Stimulated activated CD8-positive, alpha-beta memory T cell treated with anti-CD3 and anti-CD28 coated beads, Interleukin-15, amount 100 ng/mL, for 24 hours (primary cell): ENCODE measurements around the gene HELT.
"Not testable (repeated sequence)": the region's sequence is repeated elsewhere in the genome, so short reads cannot be mapped to it uniquely, and the experiment has no call there.

Source experiments
- DNase-seq: peaks from one replicate; pipeline ENCODE4 v3.0.0-alpha.2; 2020; ENCODE audit warnings: low read depth

Gene HELT

GRCh38 chr4:185036019-185036418 is 17.7 kb downstream of the HELT start:
- DNase-seq = no peak

- DNase-seq = no peak
These were observed 18.6 kb downstream of the HELT start for GRCh38 chr4:185036842-185037241.

GRCh38 chr4:185039508-185040273 is 21.4 kb downstream of the HELT start:
- no peak for DNase-seq

DNA sequence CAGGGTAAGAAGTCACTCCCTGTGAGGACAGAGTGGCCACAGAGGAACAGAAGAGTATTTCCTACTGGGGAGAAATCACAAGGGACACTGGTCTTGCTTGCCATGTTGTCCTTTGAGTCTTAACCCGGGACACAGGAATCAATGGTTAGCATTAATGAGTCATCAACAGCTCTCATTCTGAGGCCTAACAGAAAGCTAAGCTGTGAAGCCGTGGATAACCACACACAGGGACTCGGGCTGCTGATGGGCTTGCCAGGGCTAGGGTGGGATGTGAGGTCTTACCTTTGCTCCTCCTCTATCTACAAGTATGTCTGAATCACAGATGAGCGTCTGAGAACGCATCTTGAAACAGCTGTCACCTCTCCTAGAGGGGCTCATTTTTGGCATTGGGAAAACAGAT is 22.2 kb downstream of the HELT start:
- DNase-seq = no peak

GRCh38 chr4:185050286-185050685 is 32.0 kb downstream of the HELT start:
- not testable (repeated sequence) for DNase-seq

- DNase-seq = not testable (repeated sequence)
These were observed 33.0 kb downstream of the HELT start for GRCh38 chr4:185051283-185051682.

DNA sequence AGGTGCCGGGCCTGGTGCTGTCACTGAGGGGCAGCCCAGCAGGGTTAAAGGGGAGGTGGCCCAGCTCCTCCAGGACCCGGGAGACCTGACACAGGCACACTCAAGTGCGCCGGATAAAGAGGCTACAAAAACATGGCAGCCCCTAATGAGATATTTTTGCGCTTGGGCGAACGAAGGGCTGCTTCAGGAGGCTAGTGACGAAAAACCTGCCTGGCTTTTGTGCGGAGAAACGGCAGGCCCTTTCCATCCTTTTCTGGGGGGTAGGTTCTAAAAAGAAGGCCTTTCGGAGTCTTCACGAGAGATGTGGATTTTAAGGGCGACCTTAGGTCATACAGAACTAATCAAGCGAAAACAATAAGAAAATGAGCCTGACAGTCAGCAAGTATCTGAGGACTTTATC is 35.5 kb downstream of the HELT start:
- DNase-seq = no peak

DNA sequence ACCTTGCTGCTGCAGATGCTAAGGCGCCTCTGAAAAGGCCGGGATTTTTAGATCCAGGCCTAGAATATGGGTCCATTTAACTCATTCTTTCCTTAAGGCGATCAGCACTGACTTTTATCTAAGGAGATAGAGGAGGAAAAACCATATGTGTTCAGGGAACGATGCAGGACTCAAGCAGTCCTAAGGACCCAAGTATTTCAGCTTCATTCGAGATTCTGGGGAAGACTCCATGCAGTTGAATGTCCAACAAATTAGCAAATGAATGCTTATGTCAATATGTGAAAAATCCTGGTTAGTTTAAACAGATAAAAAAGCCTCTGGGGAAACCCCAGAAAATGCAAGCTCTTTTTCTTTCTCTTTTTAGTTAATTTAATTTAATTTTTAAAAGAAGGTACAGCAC is 36.0 kb downstream of the HELT start:
- no peak for DNase-seq

DNA sequence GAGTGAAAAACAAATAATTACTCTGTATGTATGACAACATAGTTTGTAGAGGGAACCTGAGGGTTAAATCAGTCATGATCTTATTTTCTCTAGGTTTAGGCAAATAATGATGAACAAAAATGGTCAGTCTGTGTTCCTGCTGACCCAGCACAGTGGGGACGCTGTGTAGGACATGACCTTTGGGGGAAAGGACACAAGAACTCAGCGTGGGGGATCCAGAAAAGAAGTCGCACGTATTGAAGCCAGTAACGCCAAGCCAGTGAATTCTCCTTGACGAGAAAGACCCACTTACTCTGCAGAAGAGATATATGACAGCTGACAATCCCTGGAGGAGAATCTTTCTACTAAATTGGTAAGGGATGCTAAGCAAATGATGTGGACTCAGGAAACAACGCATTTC is 36.6 kb downstream of the HELT start:
- DNase-seq = no peak

- DNase-seq = no peak
These were observed 43.3 kb downstream of the HELT start for GRCh38 chr4:185061610-185062009.

GRCh38 chr4:185062606-185063005 is 44.3 kb downstream of the HELT start:
- no peak for DNase-seq

DNA sequence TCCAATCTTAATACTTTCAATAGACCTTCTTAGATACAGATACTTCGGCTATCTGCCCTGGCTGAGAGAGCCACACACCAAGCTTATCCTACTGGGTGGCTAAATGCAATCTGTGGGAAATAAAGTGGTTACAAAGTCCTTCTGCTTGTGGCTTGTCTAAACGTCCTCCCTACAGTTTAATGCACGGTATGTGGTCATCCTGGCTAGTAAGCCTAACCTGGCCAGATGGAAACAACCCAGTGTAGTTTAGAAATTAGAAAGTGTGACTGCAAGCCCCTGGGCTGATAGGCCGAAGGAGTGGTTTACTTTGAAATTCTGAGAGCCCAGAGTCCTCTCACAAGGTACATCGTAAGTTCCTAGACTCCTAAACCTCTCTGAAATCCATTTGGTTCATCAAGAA is 47.9 kb downstream of the HELT start:
- DNase-seq = no peak

DNA sequence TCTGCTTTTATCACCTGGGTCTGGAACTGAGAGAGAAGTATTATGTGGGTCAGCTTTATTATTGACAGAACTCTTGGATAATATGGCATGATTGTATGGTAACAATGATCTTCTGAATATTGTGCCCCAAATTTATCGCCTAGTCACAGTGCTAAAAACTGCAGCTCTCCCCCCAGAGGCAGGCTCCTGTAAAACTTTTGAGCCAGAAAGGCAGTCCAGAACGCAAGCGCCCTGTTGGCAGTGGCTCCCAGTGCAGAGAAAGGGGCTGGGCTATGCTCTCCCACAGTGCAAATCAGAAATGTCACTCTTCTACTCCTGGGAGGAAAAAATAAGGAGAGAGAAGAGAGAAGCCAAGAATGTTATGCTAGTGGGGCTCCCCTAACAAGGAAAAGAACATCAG is 50.5 kb downstream of the HELT start:
- DNase-seq = no peak
